Activated T-helper 1 cell treated with anti-CD3 and anti-CD28 coated beads, Interleukin-12 subunit alpha, Interleukin-12 subunit beta, Interleukin-2, Interleukin-4 antibody, amounts not matched to agents 30 ng/mL and 10 ng/mL and 1 ng/mL, durations not matched to agents 14 hours and 24 hours and 36 hours (primary cell): Measurements from ENCODE around the gene GRIN3A. TPM values are rescaled to one million over a fixed set of nuclear protein-coding genes. Genes with fewer than 3 reads are reported as not detected.

ENCODE experiments used
- DNase-seq: peaks from one replicate; pipeline ENCODE4 v3.0.0; 2021; ENCODE audit warnings: low spot score
- H3K27ac Mint-ChIP-seq: one replicate; pipeline ENCODE4 v1.8.0; 2021; ENCODE audit warnings: mild to moderate bottlenecking, mixed read lengths
- H3K27me3 Mint-ChIP-seq: one replicate; pipeline ENCODE4 v1.8.0; 2022; ENCODE audit warnings: mild to moderate bottlenecking, moderate library complexity, mixed read lengths; ENCODE audit not compliant: insufficient read depth
- H3K36me3 Mint-ChIP-seq: one replicate; pipeline ENCODE4 v1.8.0; 2021; ENCODE audit warnings: low read depth, mixed read lengths
- H3K4me1 Mint-ChIP-seq: one replicate; pipeline ENCODE4 v1.8.0; 2021; ENCODE audit warnings: low read depth, mixed read lengths
- H3K4me3 Mint-ChIP-seq: one replicate; pipeline ENCODE4 v1.8.0; 2021; ENCODE audit warnings: mild to moderate bottlenecking, moderate library complexity, mixed read lengths
- H3K9me3 Mint-ChIP-seq: one replicate; pipeline ENCODE4 v1.8.0; 2021; ENCODE audit warnings: mixed read lengths
- intact Hi-C: fragments of 100-400 bp; cut with micrococcal nuclease; formaldehyde crosslinking; loops from one replicate; pipeline ENCODE4 v1.15.1; 2024
- total RNA-seq: library from RNA; stranded (reverse); gene quantifications from 2 replicates; pipeline ENCODE4 v1.2.3, GENCODE V29; 2022

Gene GRIN3A
- total RNA-seq, result not detected in 2 replicates

DNA sequence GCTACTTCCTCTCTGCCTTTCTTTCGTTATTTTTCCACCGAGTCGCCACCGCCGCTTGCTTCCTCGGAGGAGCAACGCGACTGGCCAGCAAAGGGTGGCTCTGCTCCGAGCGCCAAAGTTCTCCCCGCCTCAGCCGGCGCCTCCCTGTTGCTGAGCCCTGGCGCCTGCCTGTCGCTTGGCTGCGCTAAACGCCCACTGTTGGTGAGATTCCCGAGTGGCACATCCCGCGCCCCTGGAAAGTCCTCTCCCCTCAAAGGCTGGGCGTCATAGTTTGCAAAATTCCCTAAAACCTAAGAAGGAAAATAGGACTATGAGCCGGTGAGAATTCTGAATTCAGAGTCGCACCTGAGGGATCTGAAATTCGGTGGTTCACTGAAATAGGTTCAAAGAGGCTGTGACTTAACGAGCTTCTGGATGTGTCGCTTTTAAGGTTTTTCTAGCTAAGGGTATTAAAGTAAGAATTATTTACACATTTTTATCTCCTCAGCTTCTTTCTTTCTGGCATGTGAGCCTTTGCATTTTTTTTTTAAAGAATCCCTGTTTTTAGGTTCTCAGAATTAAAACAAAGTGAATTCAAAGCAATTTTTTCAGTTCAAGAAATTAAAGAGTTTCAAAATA is at the start of gene GRIN3A:
Gene GRIN3A (minus strand): TSS at position 82 of the 618 bp plus-strand sequence. CDS start 668 bp downstream, outside the sequence.
- no peak within 1 kb of the TSS for H3K4me3 Mint-ChIP-seq
- H3K36me3 Mint-ChIP-seq, result no peaks in the 10 kb centered on the region
- no peak within 1 kb of the TSS for H3K27ac Mint-ChIP-seq
- H3K9me3 Mint-ChIP-seq, result no peaks in the 10 kb centered on the region
- intact Hi-C loops, result no loop called here
- H3K27me3 Mint-ChIP-seq, result peaks cover 47% of the 10 kb centered on the region
- no peak for DNase-seq
- H3K4me1 Mint-ChIP-seq, result no peaks in the 10 kb centered on the region

DNA sequence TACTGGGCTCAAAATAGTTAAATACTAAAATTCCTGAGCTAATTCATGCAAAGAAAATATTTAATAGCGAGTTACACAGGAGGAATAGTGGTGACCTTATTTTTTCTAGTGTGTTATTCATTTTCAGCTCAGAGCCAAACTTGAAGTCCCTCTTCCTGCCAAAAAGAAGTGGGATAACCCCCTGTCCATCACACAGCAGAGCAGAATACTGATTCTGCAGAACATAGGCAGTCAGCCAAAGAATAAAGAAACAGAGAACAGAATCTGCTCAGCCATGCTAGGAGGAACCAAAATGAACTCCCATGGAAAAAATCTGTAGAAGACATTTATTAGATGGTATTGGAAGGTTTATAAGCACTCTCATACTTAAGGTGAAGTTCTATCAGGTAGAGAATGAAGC is 49.4 kb upstream of the GRIN3A start:
- DNase-seq, result no peak
- Mint-ChIP-seq H3K4me1 (no peaks in the 10 kb centered on the region), H3K27ac (no peak overlapping the region), H3K36me3 (no peaks in the 10 kb centered on the region), H3K27me3 (no peaks in the 10 kb centered on the region), H3K9me3 (no peaks in the 10 kb centered on the region), H3K4me3 (no peak overlapping the region)
- intact Hi-C loops, result no loop called here

DNA sequence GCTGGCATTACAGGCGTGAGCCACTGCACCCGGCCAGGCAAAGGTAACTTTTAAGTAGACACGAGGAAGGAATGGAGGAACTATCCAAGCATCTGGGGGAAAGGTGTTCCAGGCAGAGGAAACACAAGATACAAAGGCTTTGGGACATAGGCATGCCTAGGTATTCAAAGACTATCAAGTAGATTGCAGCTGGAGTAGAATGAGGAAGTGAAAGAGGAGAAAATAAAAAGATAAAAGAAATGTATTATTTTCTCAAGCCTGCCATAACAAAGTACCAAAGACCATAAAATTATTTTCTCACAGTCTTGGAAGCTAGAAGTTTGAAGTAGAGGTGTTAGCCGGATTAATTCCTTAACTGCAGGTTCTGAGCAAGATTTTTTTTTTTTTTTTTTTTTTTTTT is 39.9 kb upstream of the GRIN3A start:
- Mint-ChIP-seq H3K27ac (no peak overlapping the region), H3K27me3 (peaks cover 3% of the 10 kb centered on the region), H3K4me3 (no peak overlapping the region), H3K4me1 (no peaks in the 10 kb centered on the region), H3K9me3 (no peaks in the 10 kb centered on the region), H3K36me3 (no peaks in the 10 kb centered on the region)
- no peak for DNase-seq
- intact Hi-C loops, result no loop called here

DNA sequence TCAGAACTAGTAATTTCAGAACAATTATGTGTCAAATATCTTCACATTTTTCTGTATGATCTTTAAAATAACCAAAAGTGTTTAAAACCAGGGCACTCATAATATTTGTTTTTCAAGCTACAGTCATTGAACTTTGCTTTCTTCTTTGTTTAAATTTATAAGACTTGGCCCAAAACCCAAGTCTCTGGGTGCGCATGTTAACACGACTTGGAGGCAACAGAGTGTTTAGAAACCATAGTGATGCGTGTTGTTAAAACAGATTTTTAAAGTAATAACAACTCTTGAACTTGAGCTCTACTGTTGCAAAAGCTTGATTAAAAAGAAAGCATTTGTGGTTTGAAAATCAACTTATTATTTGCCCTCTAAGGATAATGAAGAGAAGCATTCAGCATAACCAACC is 26.0 kb upstream of the GRIN3A start:
- Mint-ChIP-seq H3K36me3 (no peaks in the 10 kb centered on the region), H3K4me3 (no peak overlapping the region), H3K4me1 (no peaks in the 10 kb centered on the region), H3K9me3 (no peaks in the 10 kb centered on the region), H3K27ac (no peak overlapping the region), H3K27me3 (no peaks in the 10 kb centered on the region)
- intact Hi-C loops, result no loop called here
- DNase-seq, result no peak

DNA sequence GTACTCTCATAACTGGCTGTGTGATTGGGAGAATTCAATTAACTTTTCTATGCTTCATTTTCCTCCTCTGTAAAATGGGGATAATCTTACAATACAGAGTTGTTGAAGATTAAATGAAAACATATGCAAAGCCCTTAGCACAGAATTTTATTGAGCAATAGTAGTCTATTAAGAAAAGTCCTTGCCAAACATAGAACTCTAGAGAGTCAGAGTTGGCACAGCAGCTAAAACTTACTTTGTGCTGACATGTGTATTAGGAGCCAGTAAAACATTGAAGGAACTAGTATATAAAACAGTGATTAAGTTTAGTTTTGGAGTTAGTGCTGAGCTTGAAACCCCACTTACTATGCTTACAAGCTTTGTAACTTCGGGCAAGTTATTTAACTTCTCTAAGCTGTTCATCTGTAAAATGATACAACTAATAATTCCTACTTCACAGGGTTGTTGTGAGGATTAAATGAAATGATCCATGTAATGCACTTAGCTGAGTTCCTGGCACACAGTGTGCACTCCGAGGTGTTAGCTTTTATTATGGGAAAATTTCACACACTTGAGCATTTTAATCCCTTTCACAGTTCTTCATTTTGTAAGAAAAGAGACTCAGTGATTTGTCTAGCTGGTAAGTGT is 20.0 kb upstream of the GRIN3A start:
- Mint-ChIP-seq H3K4me1 (no peaks in the 10 kb centered on the region), H3K9me3 (no peaks in the 10 kb centered on the region), H3K27me3 (no peaks in the 10 kb centered on the region), H3K27ac (no peak overlapping the region), H3K4me3 (no peak overlapping the region), H3K36me3 (no peaks in the 10 kb centered on the region)
- intact Hi-C loops, result no loop called here
- no peak for DNase-seq

DNA sequence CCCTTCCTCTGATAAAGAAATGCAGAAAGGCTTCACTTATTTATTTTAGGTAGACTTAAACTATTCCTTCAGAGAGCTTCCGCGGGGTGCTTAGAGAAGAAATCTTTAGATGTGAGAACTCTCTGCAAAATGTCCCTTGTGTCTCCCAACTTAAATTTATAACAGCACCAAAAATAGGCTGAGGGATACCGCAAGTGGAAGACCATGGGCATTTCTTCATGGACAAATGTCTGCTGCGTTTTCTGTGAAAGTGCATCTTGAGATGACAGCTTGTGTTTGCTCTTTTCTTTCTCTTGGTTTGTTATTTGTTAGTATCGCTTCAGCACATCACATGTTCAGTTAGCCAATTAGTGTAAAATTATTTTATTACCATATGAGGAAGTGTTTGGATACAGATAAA is 15.3 kb upstream of the GRIN3A start:
- H3K9me3 Mint-ChIP-seq, result no peaks in the 10 kb centered on the region
- no peak overlapping the region for H3K27ac Mint-ChIP-seq
- no peak overlapping the region for H3K4me3 Mint-ChIP-seq
- H3K4me1 Mint-ChIP-seq, result no peaks in the 10 kb centered on the region
- H3K36me3 Mint-ChIP-seq, result no peaks in the 10 kb centered on the region
- DNase-seq, result no peak
- intact Hi-C loops, result no loop called here
- H3K27me3 Mint-ChIP-seq, result no peaks in the 10 kb centered on the region

DNA sequence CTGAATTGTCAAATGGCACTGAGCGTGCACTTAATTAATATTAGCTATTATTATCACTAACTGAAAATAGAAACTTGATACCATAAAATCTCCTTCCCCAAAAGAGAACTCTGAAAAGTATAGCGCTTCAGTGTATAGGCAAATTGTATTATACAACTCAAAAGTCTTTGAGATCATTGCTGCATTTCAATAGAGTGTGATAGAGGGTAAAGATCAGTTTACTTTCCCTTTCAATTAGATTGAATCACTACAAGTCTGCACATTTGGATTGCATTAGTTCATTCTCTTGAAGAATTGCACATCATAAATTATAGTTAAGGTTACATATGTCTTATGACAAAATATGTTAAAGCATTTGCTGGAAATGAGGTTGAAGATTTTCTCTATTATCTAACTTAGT is 13.4 kb upstream of the GRIN3A start:
- H3K27me3 Mint-ChIP-seq, result no peaks in the 10 kb centered on the region
- no peak overlapping the region for H3K27ac Mint-ChIP-seq
- DNase-seq, result no peak
- no peak overlapping the region for H3K4me3 Mint-ChIP-seq
- no peaks in the 10 kb centered on the region for H3K4me1 Mint-ChIP-seq
- no peaks in the 10 kb centered on the region for H3K36me3 Mint-ChIP-seq
- intact Hi-C loops, result no loop called here
- no peaks in the 10 kb centered on the region for H3K9me3 Mint-ChIP-seq

DNA sequence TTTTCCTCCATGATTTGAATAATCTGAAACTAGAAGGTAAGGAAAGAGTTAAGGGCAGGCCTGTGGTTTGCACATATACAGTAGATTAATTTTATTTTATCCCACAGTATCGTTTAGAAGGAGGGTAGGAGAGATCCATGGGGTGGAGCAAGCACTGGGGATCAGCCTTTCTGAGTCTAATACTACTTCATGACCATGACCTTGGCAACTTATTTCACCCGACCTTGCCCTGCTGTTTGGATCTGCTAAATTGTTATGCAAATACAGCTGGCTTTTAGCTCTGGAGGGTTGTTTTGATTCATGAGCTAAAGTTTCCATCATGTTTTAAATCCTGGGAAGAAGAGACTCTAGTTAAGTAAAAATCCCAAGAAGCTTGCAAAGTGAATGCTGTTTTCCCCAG is 864 bp upstream of the GRIN3A start:
- intact Hi-C loops, result no loop called here
- no peak for DNase-seq
- Mint-ChIP-seq H3K9me3 (no peaks in the 10 kb centered on the region), H3K4me1 (no peaks in the 10 kb centered on the region), H3K27me3 (peaks cover 47% of the 10 kb centered on the region), H3K4me3 (no peak overlapping the region), H3K36me3 (no peaks in the 10 kb centered on the region), H3K27ac (no peak overlapping the region)

DNA sequence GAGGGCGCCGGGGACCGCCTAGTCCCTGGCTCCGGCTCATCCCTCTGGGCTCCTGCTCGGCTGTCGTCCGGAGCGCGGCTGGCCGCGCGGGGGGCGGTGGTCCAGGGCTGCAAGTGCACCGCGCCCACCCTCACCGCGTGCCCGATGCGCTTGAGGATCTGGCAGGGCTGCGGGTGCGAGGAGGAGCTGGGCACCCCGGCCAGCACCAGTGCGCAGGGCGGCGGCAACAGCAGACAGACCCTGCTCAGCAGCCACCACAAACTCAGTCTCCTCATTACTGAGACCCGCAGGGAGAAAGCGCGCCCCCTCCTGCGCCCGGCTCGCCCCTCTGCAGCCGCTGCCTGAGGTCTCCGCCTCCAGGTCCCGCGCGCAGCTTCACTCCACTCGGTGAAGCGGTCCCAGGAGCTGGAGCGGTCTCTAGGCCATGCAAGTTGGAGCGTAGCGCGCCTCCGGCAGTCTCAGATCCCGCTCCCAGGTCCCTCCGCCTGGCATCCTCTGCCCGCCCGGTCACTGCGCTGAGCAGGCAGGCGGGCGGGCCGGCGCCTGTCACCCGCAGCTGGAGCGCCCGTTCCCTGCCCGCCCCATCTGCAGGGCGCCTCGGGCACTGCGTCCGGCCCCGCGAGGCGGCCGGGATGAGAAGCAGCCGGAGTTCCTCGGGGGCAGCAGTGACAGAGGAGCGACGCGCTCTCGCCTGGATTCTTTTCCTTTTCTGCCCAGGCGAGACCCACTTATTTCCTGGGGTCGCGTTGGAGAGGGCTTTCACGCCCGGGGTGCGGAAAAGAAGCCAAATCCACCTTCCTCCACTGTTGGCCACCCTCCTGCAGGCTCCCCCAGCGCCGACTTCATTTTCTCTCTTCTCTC is 512 bp downstream of the GRIN3A start:
- Mint-ChIP-seq H3K27ac (no peak overlapping the region), H3K36me3 (no peaks in the 10 kb centered on the region), H3K4me1 (no peaks in the 10 kb centered on the region), H3K9me3 (no peaks in the 10 kb centered on the region), H3K4me3 (no peak overlapping the region), H3K27me3 (peaks cover 47% of the 10 kb centered on the region)
- DNase-seq, result no peak
- intact Hi-C loops, result no loop called here

DNA sequence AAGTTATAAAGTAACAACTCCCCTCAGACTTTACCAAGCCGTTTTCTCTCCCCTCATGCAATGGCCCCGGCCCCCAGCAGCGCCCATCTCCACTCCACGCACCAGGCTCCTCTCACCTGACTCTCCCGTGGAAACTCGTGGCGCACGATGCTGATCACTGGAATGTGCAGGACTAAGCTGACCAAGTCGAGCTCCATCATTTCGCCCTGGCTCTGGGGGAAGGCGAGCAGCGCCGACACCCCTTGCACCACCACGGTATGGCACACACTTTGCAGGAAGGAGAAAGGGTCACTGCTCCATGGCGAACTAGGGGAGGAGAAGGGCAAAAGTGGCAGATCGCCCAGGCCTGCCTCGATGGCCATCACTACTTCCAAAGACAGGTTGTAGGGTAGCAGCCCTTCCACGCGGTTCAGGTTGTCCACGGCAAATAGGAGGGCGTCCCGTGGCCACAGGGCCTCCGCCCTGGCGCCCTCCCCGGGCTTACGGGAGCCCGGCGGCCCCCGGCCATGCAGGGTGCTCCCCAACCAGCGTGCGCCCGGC is 1.2 kb downstream of the GRIN3A start:
- Mint-ChIP-seq H3K27me3 (peaks cover 48% of the 10 kb centered on the region), H3K4me3 (no peak overlapping the region), H3K27ac (no peak overlapping the region), H3K9me3 (no peaks in the 10 kb centered on the region), H3K36me3 (no peaks in the 10 kb centered on the region), H3K4me1 (no peaks in the 10 kb centered on the region)
- DNase-seq, result no peak
- intact Hi-C loops, result no loop called here

DNA sequence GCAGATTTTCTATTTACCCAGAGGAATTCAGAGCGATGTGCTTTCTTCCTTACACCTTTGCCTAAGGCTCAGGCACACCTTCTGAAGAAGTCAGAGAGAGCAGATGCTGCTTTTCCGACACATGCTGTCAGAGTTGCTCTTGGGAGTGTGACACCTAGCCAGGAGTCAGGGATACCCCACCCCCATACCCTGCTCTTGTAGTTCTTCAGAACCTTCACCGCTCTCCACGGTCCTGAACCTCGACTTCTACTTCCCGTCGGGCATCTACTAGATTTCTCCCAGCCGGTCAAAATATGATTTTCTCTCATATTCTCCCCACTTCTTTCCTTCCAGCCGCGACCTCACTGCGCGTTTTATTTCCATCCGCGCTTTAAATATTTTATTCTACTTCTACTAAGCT is 1.7 kb downstream of the GRIN3A start:
- no peak for DNase-seq
- no peak overlapping the region for H3K27ac Mint-ChIP-seq
- peaks cover 51% of the 10 kb centered on the region for H3K27me3 Mint-ChIP-seq
- no peak overlapping the region for H3K4me3 Mint-ChIP-seq
- no peaks in the 10 kb centered on the region for H3K9me3 Mint-ChIP-seq
- no peaks in the 10 kb centered on the region for H3K4me1 Mint-ChIP-seq
- no peaks in the 10 kb centered on the region for H3K36me3 Mint-ChIP-seq
- intact Hi-C loops, result no loop called here

DNA sequence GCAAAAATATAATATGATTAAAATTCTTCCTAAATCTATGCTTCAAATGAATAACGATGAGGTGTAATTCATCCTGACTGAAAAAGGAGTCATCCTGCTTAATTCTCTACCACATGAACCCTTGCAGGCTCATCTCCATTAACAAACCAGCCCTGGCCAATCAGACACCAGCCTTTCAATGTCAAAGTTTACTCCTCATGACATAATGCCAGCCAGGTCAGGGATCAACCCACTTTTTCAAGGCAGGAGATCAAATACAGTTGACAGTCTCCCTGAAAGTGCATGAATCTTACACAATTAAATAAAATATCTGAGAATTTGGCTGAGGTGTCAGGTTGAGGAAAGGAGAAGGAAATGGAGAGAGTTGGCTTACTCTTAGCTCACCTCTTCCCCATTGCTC is 7.0 kb downstream of the GRIN3A start:
- no peak overlapping the region for H3K4me3 Mint-ChIP-seq
- no peak overlapping the region for H3K27ac Mint-ChIP-seq
- H3K36me3 Mint-ChIP-seq, result no peaks in the 10 kb centered on the region
- H3K9me3 Mint-ChIP-seq, result no peaks in the 10 kb centered on the region
- no peaks in the 10 kb centered on the region for H3K4me1 Mint-ChIP-seq
- peaks cover 22% of the 10 kb centered on the region for H3K27me3 Mint-ChIP-seq
- DNase-seq, result no peak
- intact Hi-C loops, result no loop called here
